HG02943 (cell line): ENCODE measurements around the gene DIS3L2.
"Not testable (repeated sequence)": the region's sequence is repeated elsewhere in the genome, so short reads cannot be mapped to it uniquely, and the experiment has no call there.

ENCODE experiments used
- ATAC-seq: cut with Tn5 transposase; IDR thresholded peaks from one replicate; pipeline ENCODE4 v1.9.1; 2021; ENCODE audit warnings: mild to moderate bottlenecking, low read depth, moderate library complexity; ENCODE audit not compliant: unreplicated experiment

The DIS3L2 gene

DNA sequence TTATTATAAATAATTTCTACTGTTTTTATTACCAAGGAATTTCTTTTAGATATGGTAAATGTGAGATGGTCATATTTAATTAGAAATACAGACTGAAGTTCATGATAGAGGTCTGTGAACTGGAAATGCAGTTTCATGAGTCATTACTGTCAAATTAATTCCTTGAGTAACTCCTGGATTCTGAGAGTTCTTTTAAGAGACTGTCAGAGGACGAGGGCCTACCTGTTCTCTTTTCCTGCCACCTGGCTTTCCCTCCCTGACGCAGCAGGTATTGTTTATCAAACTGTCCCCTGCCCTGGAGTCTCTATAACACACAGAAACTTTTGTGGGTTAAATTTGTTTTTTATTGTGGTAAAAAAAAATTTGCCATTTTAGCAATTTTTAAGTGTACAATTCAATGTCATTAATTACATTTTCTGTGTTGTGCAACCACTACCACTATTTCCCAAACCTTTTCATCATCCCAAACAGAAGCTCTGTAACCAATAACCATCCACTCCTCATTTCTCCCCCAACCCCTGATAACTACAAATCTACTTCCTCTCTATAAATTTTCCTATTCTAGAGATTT is 142.6 kb downstream of the DIS3L2 start:
- no peak for ATAC-seq

DNA sequence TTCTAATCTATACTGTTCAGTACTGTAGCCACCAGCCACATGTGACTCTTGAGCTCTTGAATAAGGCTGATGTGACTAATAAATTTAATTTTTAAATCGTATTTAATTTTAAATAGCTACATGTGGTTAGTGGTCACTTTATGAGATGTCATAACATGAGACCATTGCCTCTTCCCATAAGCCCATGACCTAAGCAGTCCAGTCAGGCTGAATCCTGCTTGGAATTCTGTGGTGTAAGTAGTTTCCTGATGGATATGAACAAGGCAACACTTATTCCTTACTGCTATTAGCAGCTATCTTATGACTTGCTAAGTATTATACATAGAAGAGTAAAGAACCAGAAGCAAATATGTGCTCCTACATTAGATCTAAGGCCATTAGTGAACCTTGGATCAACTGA is 150.0 kb downstream of the DIS3L2 start:
- ATAC-seq: no peak

DNA sequence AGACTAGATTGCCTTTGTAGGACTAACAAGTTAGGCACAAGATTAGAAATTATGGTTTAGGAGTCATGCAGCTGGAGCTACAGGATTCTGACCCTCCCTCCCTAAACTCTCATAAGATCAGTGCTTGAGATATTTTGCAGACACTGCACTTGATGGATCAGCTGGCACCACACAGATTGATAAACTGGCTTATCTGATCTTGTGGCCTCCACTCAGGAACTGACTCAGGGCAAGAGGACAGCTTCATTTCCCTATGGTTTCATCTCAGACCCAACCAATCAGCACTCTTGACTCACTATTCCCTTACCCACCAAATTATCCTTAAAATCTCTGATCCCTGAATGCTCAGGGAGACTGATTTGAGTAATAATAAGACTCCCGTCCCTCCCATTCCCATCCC is 152.3 kb downstream of the DIS3L2 start:
- ATAC-seq: no peak

DNA sequence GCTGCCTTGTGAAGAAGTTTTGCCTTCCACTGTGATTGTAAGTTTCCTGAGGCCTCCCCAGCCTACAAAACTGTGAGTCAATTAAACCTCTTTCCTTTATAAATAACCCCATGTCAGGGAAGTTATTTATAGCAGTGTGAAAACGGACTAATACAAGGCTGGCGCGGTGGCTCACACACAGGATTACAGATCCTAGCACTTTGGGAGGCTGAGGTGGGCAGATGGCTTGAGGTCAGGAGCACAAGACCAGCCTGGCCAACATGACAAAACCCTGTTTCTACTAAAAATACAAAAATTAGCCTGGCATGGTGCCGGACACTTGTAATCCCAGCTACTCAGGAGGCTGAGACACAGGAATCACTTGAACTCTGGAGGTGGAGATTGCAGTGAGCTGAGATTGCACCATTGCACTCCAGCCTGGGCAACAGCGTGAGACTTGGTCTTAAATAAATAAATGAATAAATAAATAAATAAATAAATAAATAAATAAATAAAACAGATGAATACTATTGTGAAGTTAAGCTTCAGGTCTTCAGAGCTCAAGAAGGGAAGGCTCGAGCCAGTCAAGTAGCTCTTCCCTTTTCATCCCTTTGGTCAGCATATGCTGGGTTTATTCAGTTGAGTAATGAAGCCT is 154.3 kb downstream of the DIS3L2 start:
- not testable (repeated sequence) for ATAC-seq

DNA sequence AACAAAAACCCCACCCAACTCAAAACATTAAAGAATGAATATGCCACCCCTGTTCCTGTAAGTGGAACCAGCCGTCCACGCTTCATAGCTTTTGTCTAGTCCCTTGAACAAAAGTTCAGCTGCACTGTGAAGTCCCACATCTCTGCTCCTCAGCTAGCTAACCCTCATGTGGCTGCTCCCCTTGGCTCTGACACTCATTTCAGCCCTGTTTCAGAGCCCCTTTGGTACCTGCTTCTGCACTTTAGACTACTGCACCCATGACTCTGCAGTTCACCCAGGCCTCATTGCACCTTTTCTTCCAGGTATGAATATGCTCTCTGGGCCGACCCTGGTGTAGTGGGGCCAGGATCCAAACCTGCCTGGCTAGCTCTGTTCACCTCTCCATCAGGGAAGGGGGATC is 155.3 kb downstream of the DIS3L2 start:
- no peak for ATAC-seq

DNA sequence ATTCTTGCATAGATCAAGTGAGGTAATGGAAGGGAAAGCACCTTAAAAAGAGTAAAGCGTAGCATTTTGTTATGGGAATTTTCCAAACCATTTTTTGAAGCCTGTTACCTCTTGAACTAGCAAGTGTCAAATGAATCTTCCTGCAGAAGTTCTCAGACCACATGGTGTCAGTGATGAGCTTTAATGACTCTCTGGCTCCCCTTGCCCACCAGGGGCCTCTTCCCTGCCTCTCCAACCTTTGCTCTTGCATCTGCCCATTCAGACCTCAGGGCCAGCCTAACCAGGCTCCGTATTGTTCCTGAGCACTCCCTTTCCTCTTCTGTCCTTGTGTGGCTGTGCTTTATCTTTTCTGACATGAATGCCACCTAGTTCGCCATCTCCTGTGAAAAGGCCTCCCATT is 155.9 kb downstream of the DIS3L2 start:
- no peak for ATAC-seq

DNA sequence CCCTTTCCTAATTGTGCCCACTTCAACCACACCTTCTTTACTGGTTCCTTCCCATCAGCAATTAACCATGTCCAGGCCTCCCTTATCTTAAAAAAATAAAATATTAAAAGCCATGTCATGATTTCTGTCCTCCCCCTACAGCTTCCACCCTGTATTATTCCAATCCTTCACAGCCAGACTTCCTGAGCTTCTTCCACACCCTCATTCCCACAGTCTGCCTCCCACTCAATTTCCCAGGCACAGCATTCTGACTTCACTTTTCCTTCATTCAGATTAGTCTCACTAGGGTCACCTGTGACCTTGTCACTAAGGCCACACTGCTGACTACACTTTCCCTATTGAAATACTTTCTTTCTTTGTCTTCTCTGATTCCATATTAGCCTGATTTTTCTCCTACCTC is 159.4 kb downstream of the DIS3L2 start:
- ATAC-seq: no peak

DNA sequence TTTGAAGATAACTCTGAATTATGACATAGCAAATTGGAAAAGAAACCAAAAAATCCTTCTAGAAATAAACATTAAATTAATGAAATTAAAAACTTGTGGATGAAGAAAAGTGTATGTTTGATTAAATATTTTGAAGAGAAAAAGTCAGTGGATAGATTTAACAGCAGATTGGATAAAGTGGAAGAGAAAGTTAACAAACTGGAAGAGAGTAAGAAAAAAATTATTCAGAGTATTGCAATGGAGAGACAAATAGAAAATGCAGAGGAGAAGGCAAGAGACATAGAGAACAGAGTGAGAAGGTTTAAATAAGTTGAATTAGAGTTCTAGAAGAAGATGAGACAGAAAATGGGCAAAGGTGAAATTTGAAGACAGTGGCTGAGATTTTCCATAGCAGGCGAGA is 162.8 kb downstream of the DIS3L2 start:
- no peak for ATAC-seq

DNA sequence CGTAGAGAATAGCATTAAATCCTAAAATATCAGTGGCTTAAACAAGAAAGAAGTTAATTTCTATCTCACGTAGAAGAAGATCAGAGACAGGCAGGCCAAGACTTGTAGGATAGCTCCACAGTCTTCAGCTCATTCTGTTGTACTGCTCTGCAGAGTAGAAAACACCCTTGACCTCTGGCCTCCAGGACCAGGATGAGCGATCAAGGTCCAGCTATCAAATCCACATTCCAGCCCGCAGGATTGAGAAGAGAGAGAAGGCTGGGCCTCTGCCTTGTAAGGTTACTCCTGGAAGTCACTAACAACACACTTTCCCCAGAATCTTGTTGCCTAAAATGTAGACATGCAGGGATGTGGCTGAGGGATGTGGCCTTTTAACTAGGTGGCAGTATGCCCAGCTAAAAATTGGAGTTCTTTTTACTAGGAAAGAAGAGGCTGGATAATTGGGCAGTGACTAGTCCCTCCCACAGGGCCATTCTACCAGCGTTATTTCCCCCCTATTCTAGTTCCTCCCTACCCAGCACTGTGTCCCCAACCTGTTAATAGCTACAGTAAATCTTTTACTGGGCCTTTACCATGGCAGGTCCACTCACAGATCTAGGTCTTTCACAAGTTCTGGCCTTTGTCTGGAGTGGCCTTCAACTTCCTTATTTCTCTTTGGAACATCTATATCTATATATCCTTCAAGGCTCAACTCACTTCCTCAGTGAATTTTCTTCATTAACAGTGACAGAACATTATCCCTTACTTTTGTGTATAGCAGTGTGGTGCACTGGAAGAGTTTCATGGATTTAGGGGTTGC is 165.0 kb downstream of the DIS3L2 start:
- no peak for ATAC-seq

DNA sequence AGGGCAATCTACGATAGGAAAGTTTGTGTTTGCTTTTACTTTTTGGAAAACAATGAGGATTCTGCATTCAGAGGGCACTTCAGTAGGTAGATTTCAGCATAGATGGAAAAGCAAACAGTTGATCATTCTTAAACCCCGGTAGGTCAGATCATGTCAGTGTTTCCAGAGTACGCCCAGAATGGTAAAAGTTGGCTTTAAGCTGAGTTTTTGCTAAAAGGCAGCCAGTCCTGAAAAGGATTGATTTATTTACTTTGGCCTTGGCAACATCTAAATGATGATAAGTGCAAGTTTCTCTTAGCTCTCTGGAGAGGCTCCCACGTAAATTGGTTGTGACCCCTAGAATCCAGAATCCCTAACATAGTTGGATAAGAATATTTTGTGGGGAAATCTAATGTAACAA is 168.0 kb downstream of the DIS3L2 start:
- no peak for ATAC-seq

DNA sequence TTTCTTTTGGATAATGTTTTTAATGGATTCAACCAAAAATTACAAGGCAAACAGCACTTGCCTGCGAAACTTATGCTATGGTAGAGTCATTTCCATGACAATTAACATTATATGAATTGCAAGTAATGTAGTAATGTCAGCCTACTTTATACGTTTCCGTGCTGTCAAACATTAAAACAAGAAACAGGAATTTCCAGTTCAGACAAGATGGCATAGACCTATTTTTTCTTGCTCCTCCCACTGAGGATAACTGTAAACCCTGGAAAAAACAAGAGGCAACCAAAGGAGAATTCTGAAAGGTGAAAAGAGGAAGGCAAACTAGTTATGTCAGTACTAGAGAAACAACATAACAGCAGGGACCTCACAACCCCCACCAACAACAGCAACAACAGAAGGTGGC is 170.7 kb downstream of the DIS3L2 start:
- no peak for ATAC-seq

DNA sequence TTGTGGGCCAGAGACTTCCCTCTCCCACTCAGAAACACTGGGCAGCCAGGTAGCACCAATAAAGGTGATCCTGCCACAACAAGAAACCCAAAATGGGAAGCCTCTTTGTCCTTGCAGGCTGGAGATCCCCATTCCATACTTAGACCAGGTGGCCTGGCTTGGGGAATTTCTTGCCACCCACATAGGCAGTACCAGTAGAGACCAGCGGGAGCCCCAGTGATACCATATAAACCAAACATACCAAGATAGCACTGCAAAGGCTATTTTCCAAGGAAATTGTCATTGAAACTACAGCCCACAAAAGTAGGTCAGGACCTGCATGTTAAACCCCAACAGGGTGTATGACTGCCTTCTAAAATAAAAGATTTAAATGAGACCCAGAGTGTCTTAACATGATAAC is 171.6 kb downstream of the DIS3L2 start:
- ATAC-seq: no peak

DNA sequence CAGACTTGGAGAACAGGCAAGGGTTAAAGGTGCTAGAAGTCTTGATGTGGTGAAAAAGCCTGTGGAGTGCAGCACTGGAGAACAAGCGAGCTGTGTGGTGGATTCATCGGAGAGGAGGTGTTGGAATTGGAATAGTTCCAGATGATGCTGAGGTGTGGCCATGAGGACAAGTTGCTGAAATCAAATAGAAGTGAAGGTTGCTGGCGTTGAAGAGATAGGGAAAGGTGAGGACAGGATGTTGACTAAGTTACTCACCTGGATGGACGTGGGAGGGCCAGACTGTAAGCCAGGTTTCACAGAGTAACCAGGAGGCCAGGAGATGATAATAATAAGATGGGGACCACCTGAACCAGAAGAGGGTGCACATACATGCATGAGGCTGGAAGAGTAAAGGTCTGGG is 173.4 kb downstream of the DIS3L2 start:
- ATAC-seq: no peak

DNA sequence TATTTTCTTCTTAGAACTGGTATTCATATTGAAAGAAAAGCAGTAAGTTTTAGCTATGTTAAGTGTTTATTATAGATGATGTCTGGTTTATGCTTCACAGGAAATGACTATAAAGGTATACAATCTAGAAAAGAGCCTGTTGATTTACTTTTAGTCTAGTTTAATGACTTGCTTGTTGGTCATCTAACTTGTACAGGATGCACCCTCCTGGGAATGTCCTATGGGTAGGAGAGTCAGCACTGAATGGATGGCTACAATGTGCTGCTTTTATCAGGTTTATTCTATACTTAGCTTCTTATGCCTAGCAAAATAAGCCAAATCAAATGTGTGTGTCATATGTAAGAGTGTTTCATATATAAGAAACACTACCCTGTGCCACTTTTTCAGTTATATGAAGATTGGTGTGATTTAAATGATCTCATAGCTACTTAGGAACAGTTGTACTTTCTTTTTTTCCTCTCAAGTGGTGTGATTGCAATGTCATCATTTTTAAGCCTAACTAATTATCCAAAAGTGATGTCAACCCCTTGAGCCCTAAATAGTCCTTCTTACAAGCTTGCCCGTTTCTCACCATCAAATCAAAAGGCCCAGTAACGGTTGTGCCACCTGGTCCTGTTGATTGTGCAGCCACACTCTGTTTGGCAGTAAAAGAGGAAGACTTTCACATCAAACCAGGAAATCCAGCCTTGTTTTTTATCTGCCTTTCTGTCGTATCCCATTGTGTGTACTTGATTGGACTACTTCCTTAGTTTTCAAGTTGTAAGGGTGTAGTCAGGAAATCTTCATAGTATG is 176.0 kb downstream of the DIS3L2 start:
- no peak for ATAC-seq

DNA sequence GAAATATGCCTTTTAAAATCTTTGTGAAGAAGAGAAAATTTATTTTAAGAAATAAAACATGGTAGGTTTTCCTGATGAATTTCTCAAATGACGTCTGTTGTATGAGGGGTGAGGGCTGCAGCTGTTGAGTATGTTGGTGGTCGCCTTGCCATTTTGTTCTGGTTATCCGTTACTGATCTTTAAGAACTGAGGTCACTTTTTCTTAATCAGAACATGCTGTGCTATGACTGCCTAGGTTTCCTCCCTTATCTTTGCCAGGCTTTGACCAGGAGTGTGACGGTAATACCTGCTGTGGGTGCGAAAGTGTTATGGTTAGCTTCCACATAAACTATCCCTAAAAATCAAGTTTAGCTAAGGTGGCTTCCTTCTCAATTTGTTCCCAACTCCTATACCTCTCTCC is 176.9 kb downstream of the DIS3L2 start:
- ATAC-seq: no peak

DNA sequence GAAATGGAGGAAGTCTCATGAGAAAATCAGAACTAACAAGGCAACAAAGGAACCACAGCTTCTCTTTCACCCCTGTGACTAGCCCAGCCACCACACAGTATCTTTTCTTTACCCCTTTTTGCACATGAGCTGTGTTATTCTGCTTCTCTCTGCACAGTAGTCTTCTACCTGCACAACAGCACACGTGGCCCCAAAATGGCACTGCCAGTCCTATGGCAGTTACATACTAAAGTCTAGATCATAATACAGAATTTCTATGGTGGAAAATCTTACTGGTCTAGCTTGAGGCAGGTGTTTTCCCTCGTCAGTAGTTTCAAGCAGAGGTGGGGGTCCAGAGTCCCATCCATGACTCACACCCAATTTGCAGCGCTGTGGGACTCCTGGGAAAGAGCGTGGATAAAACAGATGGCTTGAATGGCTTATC is 177.7 kb downstream of the DIS3L2 start:
- ATAC-seq: no peak

DNA sequence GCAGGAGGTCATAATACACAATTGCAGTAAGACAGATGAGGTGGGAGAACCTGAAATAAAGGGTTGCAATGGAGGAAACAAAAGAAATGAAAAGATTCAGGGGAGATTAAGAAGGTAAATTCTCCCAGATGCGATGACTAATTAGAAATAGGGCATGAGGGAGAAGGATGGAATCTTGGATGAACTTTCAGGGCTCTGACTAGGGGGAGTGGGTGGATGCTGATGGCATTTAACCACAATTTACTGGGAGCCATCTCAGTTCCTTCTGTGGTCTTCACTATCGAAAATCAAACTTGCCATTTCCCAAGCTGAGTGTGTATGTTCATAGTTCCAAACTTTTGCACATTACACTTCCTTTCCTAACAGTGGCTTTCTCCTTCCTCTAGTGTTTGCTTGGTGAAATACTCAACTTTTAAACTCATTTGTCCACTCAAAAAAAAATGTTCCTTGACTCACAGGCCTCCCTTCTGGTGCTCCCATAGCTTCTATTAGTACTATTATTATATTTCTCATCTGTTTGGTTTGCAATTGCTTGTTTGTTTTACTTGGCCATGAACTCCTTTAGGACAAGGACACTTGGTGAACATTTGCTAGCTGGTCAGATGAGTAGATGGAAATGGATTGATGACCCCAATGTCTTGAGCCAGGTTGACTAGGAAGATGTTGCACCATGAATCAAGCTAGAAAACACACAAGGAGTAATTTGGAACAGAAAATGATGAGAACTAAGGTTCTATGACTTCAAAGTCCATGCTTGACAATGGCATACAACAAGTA is 178.5 kb downstream of the DIS3L2 start:
- no peak for ATAC-seq

DNA sequence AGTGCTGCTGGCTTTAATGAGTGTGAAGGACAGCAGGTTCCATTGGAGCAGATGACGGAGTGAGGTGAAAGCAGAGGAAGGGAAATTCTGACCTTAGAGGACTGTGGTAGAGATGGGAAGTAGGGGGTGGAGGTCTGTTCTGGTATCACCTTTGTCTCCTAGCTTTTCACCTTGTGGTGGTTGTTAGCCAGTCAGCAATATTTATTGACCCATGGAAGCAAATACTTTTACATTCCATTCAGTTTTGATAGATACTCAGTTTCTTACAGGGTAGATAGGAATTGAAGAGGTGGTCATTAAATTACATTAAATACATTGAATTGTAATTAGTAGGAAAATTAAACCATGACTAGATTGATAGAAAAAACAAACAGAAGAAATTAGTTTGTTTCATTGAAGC is 180.1 kb downstream of the DIS3L2 start:
- no peak for ATAC-seq

DNA sequence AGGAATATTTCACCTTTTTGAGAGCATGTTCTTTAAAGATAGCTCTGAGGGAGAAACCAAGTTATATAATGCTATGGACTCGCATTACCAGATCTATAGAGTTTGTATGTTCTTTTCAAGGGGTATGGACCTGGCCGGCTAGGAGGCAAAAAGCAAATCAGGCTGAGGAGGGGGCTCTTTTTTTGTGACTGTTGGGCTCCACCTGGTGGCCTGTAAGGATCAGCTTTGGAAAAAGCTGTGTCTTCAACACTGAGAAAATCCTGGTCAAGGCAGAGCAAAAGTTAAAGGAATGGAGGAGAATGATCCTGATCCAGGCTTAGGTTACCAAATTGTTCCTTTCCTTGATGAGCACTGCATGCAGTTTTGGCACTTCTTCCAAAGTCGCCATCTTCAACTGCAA is 180.5 kb downstream of the DIS3L2 start:
- ATAC-seq: no peak

DNA sequence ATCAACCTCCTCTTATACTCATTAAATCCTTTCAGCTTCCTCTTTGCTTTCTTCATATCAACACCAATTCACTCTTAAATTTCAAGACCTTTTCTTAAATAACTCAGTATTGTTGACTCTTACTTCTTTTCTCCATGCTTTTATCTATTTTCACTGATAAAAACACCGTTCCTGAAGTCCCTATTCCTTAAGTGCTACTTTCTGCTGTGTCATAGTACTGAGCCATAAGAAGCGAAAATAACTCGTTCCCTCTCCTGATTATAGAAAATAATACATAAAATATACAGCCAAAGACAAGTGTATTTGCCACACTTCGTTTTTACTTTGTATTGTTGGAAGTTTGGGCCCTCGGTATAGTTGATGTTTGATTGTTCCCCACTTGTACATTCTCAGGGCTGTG is 181.0 kb downstream of the DIS3L2 start:
- ATAC-seq: no peak
